Chondrocyte (in vitro differentiated cells): ENCODE data around the gene TUSC2. TPM values are rescaled to one million over a fixed set of nuclear protein-coding genes. Genes with fewer than 3 reads are reported as not detected.

Source experiments
- DNase-seq: peaks from one replicate; pipeline ENCODE4 v3.0.0; 2021; ENCODE audit warnings: mixed read lengths, low spot score
- H3K27ac Mint-ChIP-seq: one replicate; pipeline ENCODE4 v1.8.0; 2021; ENCODE audit warnings: mild to moderate bottlenecking, moderate library complexity, mixed read lengths; ENCODE audit not compliant: unreplicated experiment
- H3K27me3 Mint-ChIP-seq: 2 replicates; pipeline ENCODE4 v1.8.0; 2021; ENCODE audit warnings: low read depth, mixed read lengths
- H3K36me3 Mint-ChIP-seq: 2 replicates; pipeline ENCODE4 v1.8.0; 2021; ENCODE audit warnings: low read depth, mixed read lengths
- H3K4me1 Mint-ChIP-seq: 2 replicates; pipeline ENCODE4 v1.8.0; 2021; ENCODE audit warnings: low read depth, mild to moderate bottlenecking, mixed read lengths
- H3K4me3 Mint-ChIP-seq: one replicate; pipeline ENCODE4 v1.8.0; 2021; ENCODE audit warnings: mild to moderate bottlenecking, moderate library complexity, mixed read lengths; ENCODE audit not compliant: unreplicated experiment
- H3K9me3 Mint-ChIP-seq: 2 replicates; pipeline ENCODE4 v1.8.0; 2021; ENCODE audit warnings: low read depth, mixed read lengths
- total RNA-seq: library from RNA; stranded (reverse); gene quantifications from 3 replicates; pipeline ENCODE4 v1.2.1, GENCODE V29; 2021
- TF ChIP-seq, protein P1 (sequence below): fragments of 200-600 bp; sonication (generic); IDR thresholded peaks from 2 replicates; pipeline ENCODE4 v1.5.0; 2021; ENCODE audit warnings: antibody characterized with exemption, mild to moderate bottlenecking, moderate library complexity

Gene TUSC2
- total RNA-seq, 1 donor from 2014 or later, result 15.3 TPM

GRCh38 chr3:50325113-50325480 is 2.9 kb downstream of the TUSC2 start:
- H3K4me1 Mint-ChIP-seq, result peaks cover 37% of the 10 kb centered on the region
- no peak overlapping the region for H3K4me3 Mint-ChIP-seq
- DNase-seq, result no peak
- no peaks in the 10 kb centered on the region for H3K36me3 Mint-ChIP-seq
- no peak overlapping the region for H3K27ac Mint-ChIP-seq
- no peaks in the 10 kb centered on the region for H3K27me3 Mint-ChIP-seq
- H3K9me3 Mint-ChIP-seq, result no peaks in the 10 kb centered on the region
- TF ChIP-seq, protein P1, sequence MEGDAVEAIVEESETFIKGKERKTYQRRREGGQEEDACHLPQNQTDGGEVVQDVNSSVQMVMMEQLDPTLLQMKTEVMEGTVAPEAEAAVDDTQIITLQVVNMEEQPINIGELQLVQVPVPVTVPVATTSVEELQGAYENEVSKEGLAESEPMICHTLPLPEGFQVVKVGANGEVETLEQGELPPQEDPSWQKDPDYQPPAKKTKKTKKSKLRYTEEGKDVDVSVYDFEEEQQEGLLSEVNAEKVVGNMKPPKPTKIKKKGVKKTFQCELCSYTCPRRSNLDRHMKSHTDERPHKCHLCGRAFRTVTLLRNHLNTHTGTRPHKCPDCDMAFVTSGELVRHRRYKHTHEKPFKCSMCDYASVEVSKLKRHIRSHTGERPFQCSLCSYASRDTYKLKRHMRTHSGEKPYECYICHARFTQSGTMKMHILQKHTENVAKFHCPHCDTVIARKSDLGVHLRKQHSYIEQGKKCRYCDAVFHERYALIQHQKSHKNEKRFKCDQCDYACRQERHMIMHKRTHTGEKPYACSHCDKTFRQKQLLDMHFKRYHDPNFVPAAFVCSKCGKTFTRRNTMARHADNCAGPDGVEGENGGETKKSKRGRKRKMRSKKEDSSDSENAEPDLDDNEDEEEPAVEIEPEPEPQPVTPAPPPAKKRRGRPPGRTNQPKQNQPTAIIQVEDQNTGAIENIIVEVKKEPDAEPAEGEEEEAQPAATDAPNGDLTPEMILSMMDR, result no peak

DNA sequence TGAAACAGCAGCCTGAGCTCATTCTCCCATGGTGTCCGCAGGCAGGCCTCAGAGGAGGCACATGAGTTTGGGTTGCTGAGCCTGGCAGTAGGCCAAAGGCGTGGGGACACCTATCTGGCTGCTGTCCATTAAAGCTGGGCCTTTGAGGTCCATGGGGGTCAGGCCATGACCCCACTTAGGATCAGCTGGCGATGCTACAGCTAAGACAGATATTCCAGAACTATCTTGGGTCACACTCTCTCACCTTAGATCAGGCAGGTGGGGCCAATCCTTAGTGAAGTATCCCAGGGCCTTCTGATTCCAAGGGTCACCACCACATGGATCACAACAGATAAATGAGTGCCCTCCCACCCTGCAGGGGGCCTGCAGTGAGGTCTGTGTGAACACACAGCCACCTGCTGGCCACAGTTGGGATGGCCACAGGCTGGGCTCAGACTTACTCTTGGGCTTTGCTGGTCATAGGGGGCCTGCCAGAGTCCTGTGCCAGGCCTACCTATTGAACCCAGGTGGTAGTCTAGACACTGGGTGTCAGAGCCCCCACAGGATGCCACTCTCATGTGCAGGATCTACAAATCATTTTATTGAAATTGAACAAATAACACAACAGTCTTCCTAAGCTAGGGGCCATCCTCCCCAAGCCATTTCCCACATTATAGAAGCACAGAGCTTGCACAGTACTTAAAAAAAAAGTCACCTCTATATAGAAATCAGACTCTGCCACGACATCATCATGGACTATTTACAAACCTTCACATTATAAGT is 3.5 kb downstream of the TUSC2 start:
- H3K27ac Mint-ChIP-seq, result no peak overlapping the region
- H3K4me3 Mint-ChIP-seq, result no peak overlapping the region

DNA sequence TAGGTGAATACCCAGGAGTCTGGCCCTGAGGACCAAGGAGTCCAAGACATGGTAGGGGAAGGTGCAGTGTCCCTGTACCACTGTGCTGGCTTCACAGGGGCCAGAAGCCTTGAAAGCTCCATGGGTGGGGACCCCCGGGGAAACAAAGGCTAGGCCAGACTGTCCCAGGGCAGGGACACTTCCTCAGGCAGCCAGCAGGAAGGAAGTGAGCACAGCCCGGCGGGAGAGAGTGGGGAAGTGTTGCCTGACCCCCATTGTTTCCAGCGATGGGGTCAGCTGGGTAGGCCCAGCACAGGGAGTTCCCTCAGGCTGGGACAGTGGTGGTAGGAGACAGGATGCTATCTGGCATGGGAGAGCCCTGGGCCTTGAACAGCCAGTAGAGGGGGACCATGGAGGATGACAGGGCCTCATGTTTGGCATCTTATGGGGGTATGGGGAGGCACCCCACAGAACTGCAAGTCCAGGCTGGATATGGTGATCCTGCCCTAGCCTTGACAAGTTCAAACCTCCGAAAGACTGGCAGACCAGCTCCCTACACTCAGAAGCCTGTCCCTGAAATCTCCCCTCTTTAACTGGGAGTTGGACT is 4.3 kb downstream of the TUSC2 start:
- no peak for DNase-seq
- H3K27ac Mint-ChIP-seq, result no peak overlapping the region
- H3K4me1 Mint-ChIP-seq, result peaks cover 48% of the 10 kb centered on the region
- TF ChIP-seq, protein P1, result no peak
- no peaks in the 10 kb centered on the region for H3K9me3 Mint-ChIP-seq
- no peak overlapping the region for H3K4me3 Mint-ChIP-seq
- H3K36me3 Mint-ChIP-seq, result no peaks in the 10 kb centered on the region
- H3K27me3 Mint-ChIP-seq, result no peaks in the 10 kb centered on the region

More for the DNA sequence above, 3.5 kb downstream of the TUSC2 start:
- no peak for DNase-seq
- Mint-ChIP-seq H3K9me3 (no peaks in the 10 kb centered on the region), H3K36me3 (no peaks in the 10 kb centered on the region), H3K27me3 (no peaks in the 10 kb centered on the region), H3K4me1 (peaks cover 42% of the 10 kb centered on the region)
- TF ChIP-seq, protein P1, result peak; percentile 86

DNA sequence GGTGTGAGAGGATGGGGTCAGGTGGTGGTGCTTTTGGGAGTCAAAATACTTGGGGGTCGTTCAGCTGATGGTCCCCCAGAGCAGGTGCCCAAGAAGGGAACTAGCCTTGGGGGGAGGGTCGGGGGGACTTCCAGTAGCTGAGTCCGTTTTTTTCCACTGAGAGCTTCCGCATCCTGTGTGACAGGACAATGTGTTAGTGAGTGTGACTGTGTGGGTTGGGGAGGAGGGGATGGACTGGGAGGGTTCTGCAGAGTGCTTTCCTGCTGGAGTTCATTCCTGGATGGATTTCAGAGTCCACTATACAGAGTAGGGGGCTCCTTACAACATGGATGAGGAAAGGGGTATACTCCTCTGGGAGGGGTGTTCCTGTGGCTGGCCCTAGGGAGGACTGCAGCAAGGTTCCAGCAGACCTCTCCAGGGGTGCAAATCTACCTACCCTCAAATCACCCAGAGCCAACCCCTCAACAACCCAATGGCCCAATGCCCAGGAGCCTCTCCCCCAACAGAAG is 4.9 kb downstream of the TUSC2 start:
- Mint-ChIP-seq H3K4me1 (peaks cover 48% of the 10 kb centered on the region), H3K27ac (no peak overlapping the region), H3K9me3 (no peaks in the 10 kb centered on the region), H3K36me3 (peaks cover 2% of the 10 kb centered on the region), H3K27me3 (no peaks in the 10 kb centered on the region), H3K4me3 (no peak overlapping the region)
- DNase-seq, result no peak
- TF ChIP-seq, protein P1, result no peak

- TF ChIP-seq, protein P1, result no peak
- Mint-ChIP-seq H3K4me1 (peaks cover 48% of the 10 kb centered on the region), H3K36me3 (peaks cover 3% of the 10 kb centered on the region), H3K4me3 (peak within 1 kb of the TSS; percentile 80), H3K9me3 (no peaks in the 10 kb centered on the region), H3K27me3 (no peaks in the 10 kb centered on the region), H3K27ac (peak within 1 kb of the TSS; percentile 96)
- peak; percentile 89 for DNase-seq
These were observed 5.5 kb downstream of the TUSC2 start, which contains the start of gene HYAL2 for GRCh38 chr3:50322386-50323091. TSS of gene HYAL2 (minus strand) at chr3:50322745. CDS start at chr3:50320489, 2,256 bp downstream.
